ENCODE data around the gene RRBP1.
A peak's percentile ranks its signal among the peaks of the same experiment; 100 is the strongest.

RRBP1 gene

GRCh38 chr20:17579369-17580039 lies 102.5 kb downstream of the RRBP1 start:
- no peak for DNase-seq (ENCODE audit: low read depth in 3 of 3)

GRCh38 chr20:17576215-17576614 lies 105.8 kb downstream of the RRBP1 start:
- DNase-seq (ENCODE audit: low read depth in 3 of 3) = no peak

DNA sequence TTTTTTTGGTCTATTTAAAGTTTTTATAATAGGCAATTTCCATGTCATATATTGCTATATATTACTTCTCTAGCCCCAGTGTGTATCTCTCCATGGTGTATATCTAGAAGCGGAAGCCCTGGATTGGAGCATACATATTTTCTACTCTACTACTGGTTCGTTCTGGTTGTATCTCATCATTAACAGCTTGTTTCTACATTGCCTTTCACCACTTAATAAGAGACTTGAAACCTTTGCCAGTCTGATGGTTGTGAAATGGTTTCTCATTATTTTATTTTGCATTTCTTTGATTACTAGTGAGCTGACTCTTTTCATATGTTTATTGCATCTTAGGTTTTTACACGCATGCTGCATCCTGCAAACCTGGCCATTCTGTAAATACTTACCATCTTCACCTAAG lies 108.6 kb downstream of the RRBP1 start:
- no peak for DNase-seq (ENCODE audit: low read depth in 3 of 3)

DNA sequence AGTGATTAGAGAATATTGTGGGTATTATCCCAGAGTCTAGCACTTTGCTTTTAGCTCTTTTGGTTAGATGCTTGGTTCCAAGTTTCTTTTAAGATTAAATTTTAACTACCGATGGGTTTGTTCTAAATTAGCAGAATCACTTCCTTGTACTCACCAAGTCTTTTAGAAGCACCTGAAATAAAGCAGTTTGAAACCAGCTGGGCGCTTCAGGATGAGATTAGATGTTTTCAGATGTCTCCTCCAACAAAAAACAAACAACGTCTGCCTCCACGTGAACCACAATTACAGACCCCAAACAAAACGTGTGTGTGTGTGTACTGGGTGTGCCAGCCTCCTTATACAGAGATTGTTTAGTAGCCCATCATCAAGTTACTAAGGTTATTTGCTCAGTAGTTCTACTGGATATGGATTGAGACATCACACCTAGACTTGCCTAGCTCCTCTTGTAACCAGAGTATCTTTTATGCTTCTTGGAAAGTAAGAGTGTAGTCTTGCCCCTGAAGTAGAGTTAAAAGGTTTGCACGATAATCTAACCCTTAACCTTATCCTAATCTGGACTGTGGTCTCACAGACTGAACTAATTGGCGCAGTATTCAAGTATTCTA lies 109.9 kb downstream of the RRBP1 start:
- no peak for DNase-seq (ENCODE audit: low read depth in 3 of 3)

DNA sequence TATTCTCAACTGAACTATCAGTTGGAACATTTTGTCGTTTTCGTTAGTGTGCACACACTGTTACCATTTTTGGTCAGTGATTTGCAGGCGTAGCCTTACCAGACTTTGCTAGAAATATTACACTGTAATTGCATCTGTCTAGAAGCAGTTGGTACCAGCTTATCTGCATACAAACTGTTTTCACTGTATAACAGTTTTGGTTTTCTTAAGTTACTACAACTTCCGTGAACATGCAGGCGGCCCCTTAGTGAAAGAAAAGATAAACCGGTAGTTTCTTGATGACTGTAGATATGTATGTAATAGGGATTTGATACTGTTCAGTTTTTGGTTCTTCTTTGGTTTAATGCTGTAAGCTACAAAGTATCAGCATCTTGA lies 110.9 kb downstream of the RRBP1 start:
- no peak for DNase-seq (ENCODE audit: low read depth in 3 of 3)

GRCh38 chr20:17570347-17571152 lies 111.5 kb downstream of the RRBP1 start:
- no peak for DNase-seq (ENCODE audit: low read depth in 3 of 3)

DNA sequence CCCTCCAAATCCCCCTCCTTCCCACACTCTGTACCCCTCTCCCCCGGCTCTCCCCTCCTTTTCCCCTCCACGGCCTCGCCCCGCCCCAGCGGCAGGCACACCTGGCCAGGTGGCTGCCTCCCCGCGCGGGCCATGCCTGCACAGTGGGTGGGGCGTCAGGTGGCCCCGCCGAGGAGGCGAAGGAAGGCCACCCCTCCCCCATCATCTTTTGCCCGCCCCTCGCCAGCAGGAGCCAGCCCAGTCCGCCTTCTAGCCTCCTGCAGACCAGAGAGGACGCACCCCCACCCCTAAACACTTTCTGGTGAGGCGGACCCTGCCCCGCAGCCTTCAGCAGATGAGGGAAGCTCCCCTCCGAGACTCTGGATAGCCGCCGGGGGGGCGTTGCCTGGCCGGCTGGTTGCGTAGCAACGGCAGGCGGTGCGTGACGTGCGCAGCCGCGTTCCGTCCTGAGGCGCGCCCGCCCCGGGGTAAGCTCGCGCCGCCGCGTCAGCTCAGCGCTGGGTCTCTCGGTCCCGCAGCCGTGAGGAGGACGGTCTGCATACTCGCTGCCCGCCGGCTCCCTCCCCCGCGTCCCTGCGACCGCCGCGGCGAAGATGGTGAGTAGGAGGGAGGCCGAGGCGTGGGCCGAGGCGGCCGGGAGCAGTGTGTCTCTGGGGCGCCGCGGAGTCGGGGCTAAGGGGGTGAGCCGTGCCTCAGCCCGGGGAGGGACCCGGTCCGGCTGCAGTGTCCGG lies 112.3 kb downstream of the RRBP1 start, which contains the start of gene DSTN:
TSS of gene DSTN (plus strand) at position 460 of the 731 bp plus-strand sequence. CDS start at position 594, 134 bp downstream.
- peak; percentile 74 to 87 (median 77) for DNase-seq (ENCODE audit: low read depth in 3 of 3)

DNA sequence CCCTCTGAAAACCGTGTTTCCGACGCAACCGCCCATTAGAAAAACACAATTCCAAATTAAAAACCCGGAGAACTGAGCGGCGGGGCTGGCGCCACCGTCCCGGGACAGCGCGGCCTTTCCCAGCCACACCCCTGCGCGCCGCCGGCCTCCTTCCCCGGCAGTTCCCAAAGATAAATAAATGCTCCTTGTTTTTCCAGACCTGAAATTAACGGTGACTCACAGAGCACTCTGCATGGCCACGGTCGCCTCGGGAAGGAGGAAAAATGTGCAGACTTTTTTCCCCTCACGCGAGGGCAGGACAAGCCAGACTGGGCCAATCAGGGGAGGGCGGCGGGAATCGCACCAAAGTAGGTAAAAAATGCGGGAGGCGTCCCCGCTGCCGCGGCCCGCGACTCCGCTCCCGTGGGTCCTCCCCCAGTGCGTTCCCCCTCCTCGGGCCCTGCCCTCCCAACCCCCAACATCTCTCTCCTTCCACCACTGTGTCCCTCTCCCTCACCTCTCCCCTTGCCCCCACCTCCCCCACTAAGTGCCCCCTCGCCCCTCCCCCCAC lies 113.0 kb downstream of the RRBP1 start:
- DNase-seq (ENCODE audit: low read depth in 3 of 3) = no peak

DNA sequence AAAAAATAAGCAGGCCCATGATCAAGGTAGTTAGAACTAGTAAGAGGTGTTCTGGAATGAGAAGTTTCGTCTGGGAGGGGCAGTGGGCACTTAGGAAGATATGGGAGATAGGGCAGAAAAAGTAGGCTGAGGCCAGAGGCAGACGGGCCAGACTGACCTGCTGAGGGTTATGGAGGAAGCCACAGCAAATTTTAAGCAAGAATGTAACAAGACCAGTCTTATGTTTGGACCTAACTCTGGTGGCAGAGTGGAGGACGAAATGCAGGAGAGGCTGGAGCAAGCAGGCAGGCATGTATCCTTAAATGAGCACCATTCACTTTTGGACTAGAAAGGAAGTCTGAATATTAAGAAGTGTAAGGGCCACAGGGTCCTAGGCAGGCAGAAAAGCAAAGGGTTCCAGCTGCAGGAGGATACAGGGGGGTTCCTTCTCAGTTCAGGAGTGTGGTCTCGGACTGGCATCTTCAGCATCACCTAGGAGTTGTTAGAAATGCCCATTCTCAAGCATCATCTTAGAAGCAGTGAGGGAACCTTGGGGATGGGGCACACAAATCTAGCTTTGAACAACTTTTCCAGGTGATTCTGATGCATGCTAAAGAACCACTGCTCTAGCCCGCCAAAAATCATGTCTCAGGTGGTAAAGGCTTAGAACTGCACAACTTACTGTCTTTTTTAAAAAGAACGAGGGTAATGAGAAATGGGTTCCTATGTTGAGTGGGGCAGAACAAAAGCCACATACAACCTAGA lies 113.8 kb downstream of the RRBP1 start:
- no peak for DNase-seq (ENCODE audit: low read depth in 3 of 3)

- no peak for DNase-seq (ENCODE audit: low read depth in 3 of 3)
Measured at GRCh38 chr20:17566345-17566744, 115.7 kb downstream of the RRBP1 start.

DNA sequence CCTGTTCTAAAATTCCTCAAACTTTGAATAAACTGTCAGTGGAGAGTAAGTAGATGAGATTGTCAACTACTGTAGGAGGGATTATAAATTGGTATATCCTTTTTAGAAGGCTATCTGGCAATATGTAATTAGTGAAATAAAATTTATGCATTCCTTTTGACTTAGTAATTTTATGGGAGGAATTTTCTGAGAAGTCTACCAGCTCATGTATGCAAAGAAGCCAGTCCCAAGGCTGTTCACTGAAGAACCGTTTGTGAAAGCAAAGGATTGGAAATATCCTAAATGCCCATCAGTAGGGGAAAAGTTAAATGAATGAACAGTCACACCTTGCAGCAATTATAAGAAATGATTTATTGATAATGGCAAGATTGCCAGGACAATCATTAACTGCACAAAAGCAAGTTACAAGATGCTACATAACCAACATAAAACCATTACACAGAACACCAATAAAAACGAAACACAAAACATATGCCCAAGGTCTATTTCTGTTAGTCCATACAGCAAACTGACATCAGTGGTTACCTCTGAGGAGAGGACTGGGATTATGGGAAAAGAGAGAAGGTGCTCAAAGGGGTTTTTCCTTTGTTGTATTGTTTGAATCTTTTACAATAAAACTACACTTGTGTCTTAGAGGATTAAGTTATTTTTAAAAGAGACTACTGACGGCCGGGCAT lies 116.7 kb downstream of the RRBP1 start:
- DNase-seq (ENCODE audit: low read depth in 3 of 3) = no peak
